ENCODE data around the gene ZNF79.

Gene ZNF79

GRCh38 chr9:127424676-127424999 lies 456 bp downstream of the ZNF79 start:
- DNase-seq = no peak

DNA sequence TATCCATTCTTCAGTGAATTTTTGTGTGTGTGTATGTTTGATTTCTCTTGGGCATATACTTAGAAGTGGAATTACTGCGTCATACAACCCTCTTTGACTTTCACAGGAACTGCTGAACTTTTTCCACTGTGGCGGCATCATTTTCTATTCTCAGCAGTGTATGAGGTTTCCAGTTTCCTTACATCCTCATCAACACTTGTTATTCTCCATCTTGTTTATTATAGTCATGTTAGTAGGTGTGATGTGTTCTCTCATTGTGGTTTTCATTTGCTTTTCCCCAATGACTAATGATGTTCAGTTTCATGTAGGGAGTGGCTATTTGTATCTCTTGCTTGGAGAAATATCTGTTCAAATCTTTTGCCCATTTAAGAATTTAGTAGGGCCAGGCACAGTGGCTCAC lies 2.6 kb downstream of the ZNF79 start:
- no peak for DNase-seq

DNA sequence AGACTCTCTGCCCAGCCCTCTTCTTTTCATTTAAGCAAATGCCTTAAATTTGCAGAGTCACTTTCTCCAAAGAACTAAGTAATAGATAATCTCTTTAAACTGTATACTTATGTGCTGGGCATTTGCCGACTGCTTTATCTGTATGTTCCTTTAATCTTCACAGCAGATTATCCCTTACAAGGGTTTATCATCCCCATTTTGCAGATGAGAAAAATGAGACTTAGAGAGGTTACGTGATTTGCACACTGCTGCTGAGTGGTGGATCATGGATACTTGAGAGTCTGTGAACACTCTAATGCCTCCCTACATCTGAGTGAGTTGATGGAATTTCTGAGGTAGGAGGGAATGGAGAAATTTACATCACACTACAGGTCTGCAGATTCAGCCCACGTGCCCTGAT lies 4.2 kb downstream of the ZNF79 start:
- no peak for DNase-seq

DNA sequence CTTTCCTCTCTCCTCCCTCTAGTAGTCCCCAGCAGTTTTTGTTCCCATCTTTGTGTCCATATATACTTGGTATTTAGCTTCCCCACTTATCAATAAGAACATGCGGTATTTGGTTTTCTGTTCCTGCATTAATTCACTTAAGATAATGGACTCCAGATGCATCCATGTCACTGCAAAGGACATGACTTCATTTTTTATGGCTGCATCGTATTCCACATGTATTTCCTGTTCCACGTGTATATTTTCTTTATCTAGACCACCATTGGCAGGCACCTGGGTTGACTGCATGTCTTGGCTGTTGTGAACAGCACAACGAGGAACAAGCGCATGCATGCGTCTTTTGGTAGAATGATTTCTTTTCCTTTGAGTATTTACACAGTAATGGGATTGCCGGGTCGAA lies 6.2 kb downstream of the ZNF79 start:
- DNase-seq = no peak

GRCh38 chr9:127437497-127438264 lies 13.5 kb downstream of the ZNF79 start:
- DNase-seq = no peak

GRCh38 chr9:127438394-127438793 lies 14.2 kb downstream of the ZNF79 start:
- DNase-seq = no peak

- no peak for DNase-seq
These were observed 20.2 kb downstream of the ZNF79 start for GRCh38 chr9:127444283-127444920.

DNA sequence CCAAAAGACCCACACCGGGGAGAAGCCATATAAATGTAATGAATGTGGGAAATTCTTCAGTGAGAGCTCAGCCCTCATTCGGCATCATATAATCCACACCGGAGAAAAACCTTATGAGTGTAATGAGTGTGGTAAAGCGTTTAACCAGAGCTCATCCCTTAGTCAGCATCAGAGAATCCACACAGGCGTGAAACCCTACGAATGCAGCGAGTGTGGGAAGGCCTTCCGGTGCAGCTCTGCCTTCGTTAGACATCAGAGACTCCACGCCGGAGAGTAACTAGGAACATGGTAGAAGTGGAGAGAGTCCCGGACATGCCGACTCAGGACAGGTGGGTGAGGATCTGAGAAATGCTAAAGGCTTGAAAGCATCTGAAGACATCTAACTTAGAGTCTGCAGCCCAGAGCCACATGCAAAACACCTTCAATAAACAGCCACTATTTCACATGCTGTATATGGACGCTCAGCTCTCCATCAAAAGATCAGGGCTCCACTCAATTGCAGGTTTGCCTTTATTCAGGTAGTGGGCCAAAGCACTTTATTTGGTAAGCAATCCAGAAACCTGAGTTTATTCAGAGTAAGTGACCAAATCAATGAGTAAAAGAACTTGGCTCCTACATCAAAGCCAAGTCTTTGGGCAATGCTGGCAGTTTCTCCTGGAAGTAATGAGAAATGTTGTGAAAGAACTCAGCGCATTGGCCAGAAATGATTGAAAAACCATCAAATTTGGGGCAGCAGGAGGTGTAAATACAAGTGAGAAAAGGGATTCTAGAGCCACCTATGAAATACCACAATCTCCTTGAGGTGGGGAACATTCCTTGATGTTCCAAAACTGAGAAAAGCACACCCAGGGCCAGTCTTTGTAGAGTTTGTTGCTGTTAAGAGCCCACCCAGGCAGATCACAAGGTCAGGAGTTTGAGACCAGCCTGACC lies 21.0 kb downstream of the ZNF79 start:
- no peak for DNase-seq

DNA sequence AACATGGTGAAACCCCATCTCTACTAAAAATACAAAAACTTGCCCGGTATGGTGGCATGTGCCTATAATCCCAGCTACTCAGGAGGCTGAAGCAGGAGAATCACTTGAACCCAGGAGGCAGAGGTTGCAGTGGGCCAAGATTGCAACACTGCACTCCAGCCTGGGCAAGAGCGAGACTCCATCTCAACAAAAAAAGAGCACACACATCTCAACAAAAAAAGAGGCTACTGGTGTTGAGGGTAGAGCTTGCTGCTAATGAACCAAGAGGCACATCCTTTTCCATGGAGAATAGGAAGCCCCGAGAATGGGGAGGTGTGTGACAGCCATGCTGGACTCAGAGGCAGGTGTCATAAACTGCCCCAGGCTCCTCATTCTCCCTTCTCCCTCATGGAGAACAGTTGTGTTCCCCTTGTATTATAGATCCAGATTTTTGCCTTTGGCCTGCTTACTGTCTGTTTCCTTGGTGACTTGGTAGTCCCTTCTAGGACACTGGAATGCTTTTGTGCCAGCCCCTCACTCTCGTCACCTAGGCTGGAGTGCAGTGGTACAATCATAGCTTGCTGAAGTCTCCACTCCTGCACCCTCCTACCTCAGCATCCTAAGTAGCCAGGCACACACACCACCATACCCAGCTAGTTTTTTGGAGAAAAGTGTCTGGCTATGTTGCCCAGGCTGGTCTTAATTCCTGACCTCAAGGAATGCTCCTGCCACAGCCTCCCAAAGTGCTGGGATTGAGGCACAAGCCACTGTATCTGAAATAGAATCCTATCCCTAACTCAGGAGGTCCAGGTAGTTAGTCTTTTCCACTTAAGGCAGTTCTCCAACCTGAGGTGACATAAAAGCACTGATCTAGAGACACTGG lies 21.9 kb downstream of the ZNF79 start:
- no peak for DNase-seq

GRCh38 chr9:127446713-127447415 lies 22.7 kb downstream of the ZNF79 start:
- no peak for DNase-seq

GRCh38 chr9:127447416-127448111 lies 23.4 kb downstream of the ZNF79 start:
- no peak for DNase-seq

- DNase-seq = no peak
These were observed 24.1 kb downstream of the ZNF79 start for GRCh38 chr9:127448112-127448805.

DNA sequence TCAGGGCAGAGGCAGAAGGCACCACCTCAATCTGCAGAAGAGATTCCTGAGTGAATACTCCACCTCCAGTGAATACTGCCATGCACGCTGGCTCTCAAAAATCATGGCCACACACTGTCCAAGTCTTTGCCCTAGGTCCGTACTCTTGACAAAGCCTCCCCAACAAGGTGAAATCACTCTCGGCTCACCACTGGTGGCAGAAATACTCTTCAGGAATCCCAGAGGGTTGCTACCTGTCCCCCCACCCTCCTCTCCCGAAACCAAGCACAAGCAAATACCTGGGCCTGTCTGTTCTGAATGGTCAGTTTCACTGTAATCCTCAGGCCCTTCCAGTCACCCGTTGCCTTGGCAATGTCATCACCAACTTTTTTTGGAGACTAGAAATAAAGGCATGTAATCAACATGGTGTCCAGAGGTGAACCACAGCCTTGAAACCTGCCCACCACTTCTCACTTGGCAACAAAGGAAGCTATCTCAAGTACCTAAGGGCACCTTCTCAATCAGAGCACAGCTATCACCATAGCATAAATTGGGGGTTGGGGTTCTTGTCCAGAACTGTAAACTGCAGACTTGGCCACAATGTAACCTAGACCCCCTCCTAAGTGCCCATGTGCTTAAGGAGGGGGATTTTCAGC lies 25.3 kb downstream of the ZNF79 start:
- DNase-seq = no peak

- DNase-seq = no peak
These were observed 26.1 kb downstream of the ZNF79 start for GRCh38 chr9:127450243-127450760.

DNA sequence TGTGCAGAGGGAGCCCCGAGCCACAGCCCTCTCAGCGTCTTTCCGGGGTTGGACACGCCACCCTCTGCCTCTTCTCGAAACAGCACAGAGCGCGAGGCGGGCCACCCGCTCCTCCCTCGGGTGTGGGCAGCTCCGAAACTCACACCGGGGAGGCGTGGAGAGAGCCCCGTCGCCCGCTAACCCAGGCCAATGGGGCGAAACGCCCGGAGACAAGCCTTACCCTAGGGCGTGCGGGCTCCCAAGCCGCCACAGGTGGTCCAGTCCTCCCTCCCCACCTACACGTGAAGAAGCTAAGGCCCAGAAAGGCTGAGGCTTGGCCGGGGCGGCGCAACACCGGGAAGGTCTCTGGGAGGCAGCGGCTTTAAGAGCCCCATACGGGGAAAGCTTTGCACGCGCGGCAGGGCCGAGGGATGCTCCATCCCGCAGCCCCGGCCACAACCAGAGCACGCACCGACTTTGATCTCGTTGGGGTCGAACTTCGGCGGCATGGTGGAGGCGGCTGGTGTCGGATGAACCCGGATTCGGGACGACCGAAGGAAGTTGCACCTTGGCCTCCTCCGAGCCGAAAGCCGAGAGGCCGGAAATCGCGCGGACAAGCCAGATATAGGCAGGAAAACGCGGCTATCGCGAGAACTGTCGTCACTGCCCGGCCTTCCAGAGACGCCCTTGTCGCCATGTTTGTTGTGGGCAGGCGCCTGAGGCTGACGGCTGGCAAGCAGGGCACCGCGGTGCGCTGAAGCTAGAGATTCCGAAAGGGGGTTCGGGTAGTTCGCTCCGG lies 26.8 kb downstream of the ZNF79 start, which contains the start of the genes LRSAM1 and RPL12:
TSS of gene LRSAM1 (plus strand) at position 681 of the 778 bp plus-strand sequence. CDS start 3,018 bp downstream, outside the sequence.
TSS of gene RPL12 (minus strand) at position 577 of the 778 bp plus-strand sequence. CDS start at position 488, 89 bp downstream.
- peak; percentile 97 for DNase-seq

DNA sequence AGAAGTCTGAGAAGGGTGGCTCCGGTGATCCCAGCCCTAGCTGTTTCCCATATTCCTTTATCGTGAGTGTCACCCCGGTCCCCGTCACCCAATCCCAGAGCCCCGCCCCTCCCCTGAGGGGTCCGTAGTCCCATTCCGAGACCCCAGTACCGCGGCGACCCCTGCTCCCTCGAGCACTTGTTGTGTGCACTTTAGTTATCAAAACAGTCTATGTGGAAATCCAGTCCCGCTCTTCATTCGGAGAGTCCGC lies 27.4 kb downstream of the ZNF79 start:
- DNase-seq = no peak

DNA sequence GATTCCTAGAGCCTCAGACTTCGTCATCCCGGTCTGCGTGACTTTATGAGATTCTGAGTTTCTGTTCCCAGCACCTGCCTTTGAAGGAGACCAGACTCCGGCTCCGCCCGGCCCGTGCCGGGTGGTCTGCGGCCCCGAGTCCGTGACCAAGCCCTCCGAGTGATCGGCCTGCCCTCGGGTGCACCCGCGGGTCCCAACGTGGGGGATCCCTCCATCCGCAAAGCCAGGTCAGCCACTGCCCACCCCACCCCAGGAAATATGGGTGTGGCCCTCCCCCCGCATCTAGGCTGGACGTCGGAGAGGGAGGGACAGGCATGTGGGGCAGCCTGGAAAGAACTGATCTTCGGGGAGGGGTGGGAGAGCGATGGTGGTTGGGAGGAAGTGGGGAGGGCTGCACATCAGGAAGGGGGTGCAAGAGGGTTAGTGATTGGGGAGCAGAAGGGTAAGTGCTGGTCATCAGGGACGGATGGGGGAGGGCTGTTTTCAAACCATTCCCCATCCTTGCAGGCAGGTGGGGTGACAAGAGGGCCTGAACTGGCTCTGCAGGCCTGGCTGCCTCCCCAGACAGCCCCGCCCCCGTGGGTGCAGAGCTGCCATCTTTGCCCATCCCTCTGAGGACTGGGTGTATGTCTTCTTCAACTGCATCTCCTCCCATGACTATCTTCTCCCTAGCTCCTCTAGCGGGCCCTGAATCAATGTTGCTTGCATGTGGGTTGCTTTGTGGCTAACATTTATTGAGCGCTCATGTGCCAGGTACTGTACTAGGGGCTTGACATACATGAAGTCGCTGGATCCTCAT lies 27.9 kb downstream of the ZNF79 start:
- DNase-seq = peak; percentile 34

- DNase-seq = no peak
These were observed 28.5 kb downstream of the ZNF79 start for GRCh38 chr9:127452691-127453090.
